SW 1271 (cell line): ENCODE results near the gene TPT1.
"Not testable (repeated sequence)": the region's sequence is repeated elsewhere in the genome, so short reads cannot be mapped to it uniquely, and the experiment has no call there.

Source experiments
- DNase-seq, 2 experiments: peaks; one replicate each; lab custom pipeline; 2025; lab: John Stamatoyannopoulos, UW

TPT1 gene

GRCh38 chr13:45367358-45367757 lies 26.4 kb upstream of the TPT1 start:
- DNase-seq, result peak; percentile 84 to 88

GRCh38 chr13:45365558-45365885 lies 24.5 kb upstream of the TPT1 start:
- DNase-seq, result no peak

- no peak for DNase-seq
Measured at GRCh38 chr13:45364876-45365557, 24.0 kb upstream of the TPT1 start.

DNA sequence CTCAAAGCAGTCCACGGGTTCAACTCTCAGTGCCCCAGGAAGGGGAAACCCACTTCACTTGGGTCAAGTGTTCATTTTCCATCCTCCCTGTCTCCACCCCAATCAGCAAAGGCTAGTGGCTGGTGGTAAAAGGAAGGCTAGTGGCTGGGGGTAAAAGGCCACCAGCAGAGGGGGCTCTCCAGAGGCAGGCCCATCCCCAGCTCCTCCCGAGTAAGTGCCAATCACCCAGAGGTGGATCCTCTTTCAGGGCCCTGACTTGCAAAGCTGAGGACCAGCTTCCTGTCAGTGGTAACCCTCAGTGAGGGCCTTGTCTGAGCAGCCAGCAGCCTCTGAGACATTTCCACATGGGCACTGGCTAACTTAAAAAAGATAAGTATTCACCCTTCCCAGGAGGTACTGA lies 22.0 kb upstream of the TPT1 start:
- DNase-seq, result no peak

DNA sequence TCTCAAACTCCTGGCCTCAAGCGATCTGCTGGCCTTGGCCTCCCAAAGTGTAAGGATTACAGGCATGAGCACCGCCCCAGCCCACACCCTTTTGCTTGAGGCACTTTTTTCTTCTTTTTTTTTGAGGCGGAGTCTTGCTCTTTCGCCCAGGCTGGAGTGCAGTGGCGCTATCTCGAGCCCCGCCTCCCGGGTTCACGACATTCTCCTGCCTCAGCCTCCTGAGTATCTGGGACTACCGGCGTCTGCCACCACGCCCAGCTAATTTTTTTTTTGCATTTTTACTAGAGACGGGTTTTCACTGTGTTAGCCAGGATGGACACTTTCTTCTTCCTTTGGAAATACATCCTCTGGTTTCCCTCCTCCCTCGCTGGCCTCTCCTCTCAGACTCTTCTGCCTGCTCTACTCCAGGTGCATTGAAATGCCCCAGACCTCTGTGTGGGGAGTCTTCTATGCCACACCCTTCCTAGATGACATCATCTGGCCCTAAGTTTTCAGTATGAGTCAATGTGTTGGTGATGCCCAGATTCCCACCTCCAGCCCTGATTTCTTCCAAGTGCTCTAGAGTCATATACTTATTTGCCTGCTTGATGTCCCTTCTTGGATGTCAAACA lies 20.7 kb upstream of the TPT1 start:
- no peak for DNase-seq

DNA sequence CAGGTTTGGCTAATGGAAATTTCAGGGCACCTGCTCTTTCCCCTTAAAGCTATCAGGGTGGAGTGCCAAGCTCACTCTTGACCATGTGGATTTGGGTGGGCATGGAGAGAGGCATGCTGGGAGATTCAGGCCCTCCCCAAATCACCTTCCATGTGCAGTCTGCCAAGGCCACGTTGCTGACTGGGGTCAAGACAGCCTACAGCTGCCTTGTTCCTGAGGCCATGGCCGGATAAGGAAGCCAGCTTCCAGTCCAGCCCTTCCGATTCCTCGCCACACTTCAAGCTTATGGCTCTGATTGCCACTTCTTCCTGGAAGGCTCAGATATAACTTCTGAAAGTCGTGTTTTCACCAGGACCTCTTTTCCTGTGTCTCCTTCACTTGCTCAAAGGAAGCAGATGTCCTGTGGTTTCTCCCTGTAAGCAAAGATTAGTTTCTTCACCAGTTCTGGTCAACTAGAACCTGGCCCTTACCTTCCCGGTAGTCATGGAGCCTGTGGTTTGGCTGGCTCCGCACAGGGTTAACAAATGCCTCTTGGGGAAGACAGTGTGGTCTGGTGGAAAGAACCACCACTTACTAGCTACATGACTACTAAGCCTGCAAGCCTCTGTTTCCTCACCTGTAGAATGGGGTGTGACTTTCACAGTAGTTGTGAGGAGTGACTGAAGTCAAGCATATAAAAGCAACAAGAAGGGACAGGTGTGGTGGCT lies 16.1 kb upstream of the TPT1 start:
- no peak for DNase-seq

- DNase-seq, result no peak
Measured at GRCh38 chr13:45353895-45354294, 12.9 kb upstream of the TPT1 start.

DNA sequence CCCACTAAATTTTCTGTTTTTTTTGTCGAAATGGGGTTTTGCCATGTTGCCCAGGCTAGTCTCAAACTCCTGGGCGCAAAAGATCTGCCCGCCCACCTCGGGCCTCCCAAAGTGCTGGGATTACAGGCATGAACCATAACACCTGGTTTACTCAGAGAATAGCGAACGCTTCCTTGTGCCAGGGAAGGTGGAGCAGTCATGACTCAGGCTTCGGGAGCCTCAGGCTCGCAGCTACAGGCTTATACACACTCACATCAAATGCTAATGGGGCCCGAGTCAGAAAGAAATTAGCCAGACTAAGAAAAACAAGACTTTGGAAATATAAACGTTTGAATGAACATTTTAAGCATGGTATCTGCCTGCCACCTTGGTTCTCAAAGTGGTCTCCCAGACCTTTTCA lies 11.0 kb upstream of the TPT1 start:
- no peak for DNase-seq

GRCh38 chr13:45350152-45350551 lies 9.2 kb upstream of the TPT1 start:
- no peak for DNase-seq

- no peak for DNase-seq
Measured at GRCh38 chr13:45349438-45349837, 8.5 kb upstream of the TPT1 start.

- not testable (repeated sequence) for DNase-seq
Measured at GRCh38 chr13:45344064-45344463, 3.1 kb upstream of the TPT1 start.

- DNase-seq, result not testable (repeated sequence)
Measured at GRCh38 chr13:45343102-45343501, 2.1 kb upstream of the TPT1 start.

GRCh38 chr13:45342668-45343067 lies 1.7 kb upstream of the TPT1 start:
- not testable (repeated sequence) for DNase-seq

DNA sequence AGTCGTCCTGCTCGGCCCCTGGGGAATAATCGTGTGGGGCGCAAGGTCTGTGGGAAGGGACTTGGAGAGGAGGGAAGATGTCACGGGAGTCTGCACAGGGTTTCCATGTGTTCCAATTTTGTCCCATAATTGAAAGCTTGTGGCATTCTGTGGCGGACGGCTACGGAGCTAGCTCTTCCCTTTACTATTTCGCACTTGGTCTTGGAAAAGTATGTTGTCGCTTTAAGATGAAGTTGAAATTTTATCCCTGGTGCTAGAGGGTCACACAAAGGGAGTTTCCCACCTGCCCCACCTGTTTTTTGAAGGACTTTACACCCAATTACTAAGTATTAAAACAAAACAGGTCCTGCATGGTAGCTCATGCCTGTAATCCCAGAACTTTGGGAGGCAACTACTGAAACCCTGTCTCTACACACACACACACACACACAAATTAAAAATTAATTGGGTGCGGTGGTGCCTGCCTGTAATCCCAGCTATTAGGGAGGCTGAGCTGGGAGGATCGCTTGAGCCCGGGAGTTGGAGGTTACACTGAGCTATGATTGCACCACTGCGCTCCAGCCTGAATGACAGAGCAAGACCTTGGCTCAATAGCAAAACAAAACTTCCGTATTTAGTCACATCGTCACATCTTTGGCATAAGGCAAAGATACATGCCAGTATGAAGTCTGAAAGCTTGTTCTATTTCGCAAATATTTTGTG lies 967 bp upstream of the TPT1 start:
- peak in 1 of 2 experiments; percentile 64 for DNase-seq

DNA sequence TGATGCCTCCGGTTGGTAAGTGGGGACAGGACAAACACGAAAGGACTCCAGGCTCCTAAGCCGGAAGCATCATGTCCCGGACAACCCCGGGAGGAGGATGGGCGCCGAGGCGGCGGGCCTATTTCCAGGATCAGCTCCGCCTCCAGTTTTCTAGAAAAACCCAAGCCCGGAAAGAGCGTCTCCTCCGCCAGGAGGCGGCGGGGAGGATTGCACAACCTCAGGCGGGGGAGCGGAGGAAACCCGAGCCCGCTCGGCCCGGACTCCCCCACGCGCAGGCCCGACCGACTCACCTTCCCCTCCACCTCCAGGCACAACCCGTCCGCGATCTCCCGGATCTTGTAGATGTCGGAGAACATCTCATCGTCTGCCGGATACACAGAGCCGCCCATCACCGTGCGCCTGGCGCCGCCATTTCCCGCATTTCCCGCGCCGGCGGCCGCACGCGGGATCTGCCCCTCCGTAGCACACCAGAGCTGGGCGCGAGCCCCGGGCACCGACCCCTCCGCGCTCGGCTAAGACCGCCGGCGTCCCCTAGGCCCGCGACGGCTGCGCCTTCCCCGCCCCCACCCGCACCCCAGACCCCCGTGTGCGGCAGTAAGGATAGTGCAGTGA lies 455 bp downstream of the TPT1 start:
- DNase-seq, result peak; percentile 59 to 84

- no peak for DNase-seq
Measured at GRCh38 chr13:45339867-45340266, 1.1 kb downstream of the TPT1 start.

- no peak for DNase-seq
Measured at GRCh38 chr13:45339399-45339798, 1.6 kb downstream of the TPT1 start.

DNA sequence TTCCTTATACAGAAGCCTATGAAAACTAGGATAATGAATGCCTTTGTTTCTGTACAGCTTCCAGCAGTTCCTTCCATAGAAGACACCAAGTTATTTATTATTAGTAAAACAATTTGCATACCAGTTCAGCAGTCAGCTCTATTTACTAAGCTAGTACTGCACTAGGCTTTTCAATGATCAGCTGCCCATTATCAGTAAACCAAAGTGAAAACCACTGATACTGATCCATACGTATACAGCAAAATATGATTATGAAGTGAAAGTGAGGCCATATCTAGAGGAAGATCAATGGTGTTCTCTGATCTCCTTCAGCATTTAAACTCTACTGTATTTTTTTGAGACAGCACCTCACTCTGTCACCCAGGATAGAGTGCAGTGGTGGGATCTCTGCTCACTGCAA lies 3.2 kb downstream of the TPT1 start:
- no peak for DNase-seq

GRCh38 chr13:45337395-45337794 lies 3.6 kb downstream of the TPT1 start:
- DNase-seq, result no peak

DNA sequence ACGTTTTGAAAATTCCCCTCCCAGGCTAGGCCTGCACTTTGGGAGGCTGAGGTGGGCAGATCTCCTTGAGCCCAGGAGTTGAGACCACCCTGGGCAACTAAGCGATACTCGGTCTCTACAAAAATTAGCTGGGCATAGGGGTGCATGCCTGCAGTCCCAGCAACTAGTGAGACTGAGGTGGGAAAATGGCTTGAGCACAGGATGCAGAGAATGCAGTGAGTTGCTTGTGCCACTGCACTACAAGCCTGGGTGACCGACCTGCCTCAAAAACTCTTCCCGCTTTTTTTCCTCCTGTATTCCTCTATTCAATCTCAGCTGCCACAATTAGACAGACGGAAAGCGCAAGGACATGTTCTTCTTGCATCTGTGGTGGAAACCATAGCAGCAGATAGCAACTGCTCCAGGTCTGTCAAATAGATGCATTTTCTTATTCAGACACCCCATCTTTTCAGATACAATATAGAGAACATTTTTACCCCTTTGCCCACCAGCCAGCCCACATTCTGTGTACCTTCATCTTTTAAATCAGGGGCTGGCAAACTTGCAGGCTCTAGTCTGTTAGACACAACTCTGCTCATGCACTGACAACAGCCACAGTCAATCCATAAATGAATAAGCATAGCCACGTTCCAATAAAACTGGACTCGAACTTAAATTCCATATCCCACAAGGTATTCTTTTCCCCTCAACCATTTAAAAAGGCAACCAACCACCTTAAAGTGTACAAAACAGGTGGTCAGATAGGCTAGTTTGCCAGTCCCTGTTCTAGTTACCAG lies 4.8 kb downstream of the TPT1 start:
- no peak for DNase-seq

DNA sequence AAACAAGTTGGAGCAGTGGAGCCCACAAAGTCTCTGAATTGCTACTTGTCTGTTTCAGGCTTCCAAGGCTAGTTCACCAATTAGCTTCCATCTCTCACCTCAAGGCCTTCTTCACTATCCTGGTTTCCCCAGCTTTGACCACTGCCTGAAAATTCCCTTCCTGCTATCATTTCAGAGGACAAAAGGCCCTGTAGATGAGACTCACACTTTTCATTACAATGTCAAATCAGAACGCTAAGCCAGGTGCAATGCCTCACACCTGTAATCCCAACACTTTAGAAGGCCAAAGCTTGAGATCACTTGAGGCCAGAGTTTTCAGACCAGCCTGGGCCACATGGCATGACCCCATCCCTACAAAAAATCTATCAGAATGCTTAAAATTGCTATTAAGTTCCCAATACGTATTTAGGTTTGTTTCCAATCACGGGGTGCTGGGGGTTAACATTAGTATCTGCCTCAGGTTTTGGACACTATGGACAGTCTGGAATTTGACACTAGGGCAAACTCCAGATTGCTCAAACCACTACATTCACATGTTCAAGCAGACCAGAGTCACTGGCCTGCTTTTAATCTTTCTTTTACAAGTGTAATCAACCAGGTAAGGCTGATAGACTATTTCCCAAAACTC lies 5.5 kb downstream of the TPT1 start:
- no peak for DNase-seq
